ENCODE results near the gene PSMC3.

- TF ChIP-seq, protein P1, sequence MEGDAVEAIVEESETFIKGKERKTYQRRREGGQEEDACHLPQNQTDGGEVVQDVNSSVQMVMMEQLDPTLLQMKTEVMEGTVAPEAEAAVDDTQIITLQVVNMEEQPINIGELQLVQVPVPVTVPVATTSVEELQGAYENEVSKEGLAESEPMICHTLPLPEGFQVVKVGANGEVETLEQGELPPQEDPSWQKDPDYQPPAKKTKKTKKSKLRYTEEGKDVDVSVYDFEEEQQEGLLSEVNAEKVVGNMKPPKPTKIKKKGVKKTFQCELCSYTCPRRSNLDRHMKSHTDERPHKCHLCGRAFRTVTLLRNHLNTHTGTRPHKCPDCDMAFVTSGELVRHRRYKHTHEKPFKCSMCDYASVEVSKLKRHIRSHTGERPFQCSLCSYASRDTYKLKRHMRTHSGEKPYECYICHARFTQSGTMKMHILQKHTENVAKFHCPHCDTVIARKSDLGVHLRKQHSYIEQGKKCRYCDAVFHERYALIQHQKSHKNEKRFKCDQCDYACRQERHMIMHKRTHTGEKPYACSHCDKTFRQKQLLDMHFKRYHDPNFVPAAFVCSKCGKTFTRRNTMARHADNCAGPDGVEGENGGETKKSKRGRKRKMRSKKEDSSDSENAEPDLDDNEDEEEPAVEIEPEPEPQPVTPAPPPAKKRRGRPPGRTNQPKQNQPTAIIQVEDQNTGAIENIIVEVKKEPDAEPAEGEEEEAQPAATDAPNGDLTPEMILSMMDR (conservative IDR thresholded peaks at IDR 0.05; ENCODE audit: low read depth, low read length): no peak
- TF ChIP-seq EZH2 (IDR thresholded peaks at IDR 0.05; ENCODE audit: borderline replicate concordance, low read depth, low read length, poor library complexity, severe bottlenecking): no peak
Observed at GRCh38 chr11:47435687-47436086, 9.4 kb upstream of the PSMC3 start.

Data from A673 (cell line).